SK-N-SH (cell line): ENCODE measurements around the gene SRGAP3. TPM values are rescaled to one million over a fixed set of nuclear protein-coding genes. Genes with fewer than 3 reads are reported as not detected.

Experiments
- CTCF ChIA-PET: fragments of 300-600, 350-600 bp; formaldehyde crosslinking; extraction: SDS; loops from one replicate; lab custom pipeline; 2021; lab: Yijun Ruan, JAX
- POLR2A ChIA-PET: fragments of 350-600 bp; sonication (Branson Sonifier 250); formaldehyde crosslinking; extraction: SDS; loops from one replicate; lab custom pipeline; 2020; ENCODE audit warnings: antibody characterized with exemption, inconsistent platforms; lab: Yijun Ruan, JAX
- DNase-seq: peaks from one replicate; pipeline ENCODE4 v3.0.0; 2012
- H2AFZ ChIP-seq: fragments of 200-600 bp; sonication (generic); 2 replicates; pipeline ENCODE4 v1.8.1; 2016; ENCODE audit warnings: antibody characterized with exemption, mild to moderate bottlenecking, low read depth
- H3F3A ChIP-seq: fragments of 200-600 bp; sonication (generic); replicated peaks from 2 replicates; pipeline ENCODE3; 2016; ENCODE audit warnings: antibody characterized with exemption, mild to moderate bottlenecking; ENCODE audit not compliant: insufficient read depth
- H3K27ac ChIP-seq, 2 experiments: fragments of 200-500 bp in 1 of 2; fragments of 200-600 bp in 1 of 2; sonication (Bioruptor generic) in 1 of 2; sonication (generic), shearing (Covaris generic) in 1 of 2; 2 replicates each; pipeline versions ENCODE4 v1.5.1 to v1.6.1; 2014 to 2016; ENCODE audit warnings: low read depth in 2 of 2, inconsistent platforms in 1 of 2, low read length in 1 of 2, mild to moderate bottlenecking in 1 of 2, mixed read lengths in 1 of 2
- H3K27me3 ChIP-seq: fragments of 200-600 bp; sonication (generic), shearing (Covaris generic); 2 replicates; pipeline ENCODE4 v1.6.1; 2016; ENCODE audit warnings: mixed run types; ENCODE audit not compliant: insufficient read depth
- H3K36me3 ChIP-seq, 2 experiments: fragments of 200-500 bp in 1 of 2; fragments of 200-600 bp in 1 of 2; sonication (Bioruptor generic) in 1 of 2; sonication (generic) in 1 of 2; replicated peaks in 1 of 2; 2 replicates each; pipeline versions ENCODE3 to v1.5.1; 2014 to 2016; ENCODE audit warnings: low read length in 1 of 2, mild to moderate bottlenecking in 1 of 2; ENCODE audit not compliant: insufficient read depth in 2 of 2, control insufficient read depth in 1 of 2
- H3K4me1 ChIP-seq, 2 experiments: fragments of 200-500 bp in 1 of 2; fragments of 200-600 bp in 1 of 2; sonication (Bioruptor generic) in 1 of 2; sonication (generic), shearing (Covaris generic) in 1 of 2; 2 replicates each; pipeline versions ENCODE4 v1.5.1 to v1.6.1; 2014 to 2016; ENCODE audit warnings: low read depth in 1 of 2, low read length in 1 of 2, mixed run types in 1 of 2; ENCODE audit not compliant: insufficient read depth in 2 of 2, control insufficient read depth in 1 of 2
- H3K4me2 ChIP-seq: fragments of 200-600 bp; sonication (generic), shearing (Covaris generic); 2 replicates; pipeline ENCODE4 v1.6.1; 2017; ENCODE audit warnings: mixed run types
- H3K4me3 ChIP-seq, 2 experiments: fragments of 200-500 bp in 1 of 2; fragments of 200-600 bp in 1 of 2; sonication (Bioruptor generic) in 1 of 2; sonication (generic), shearing (Covaris generic) in 1 of 2; 2 replicates each; pipeline versions ENCODE4 v1.5.1 to v1.8.1; 2014 to 2016; ENCODE audit warnings: low read depth in 2 of 2, inconsistent platforms in 1 of 2, low read length in 1 of 2, mild to moderate bottlenecking in 1 of 2, mixed read lengths in 1 of 2, moderate library complexity in 1 of 2
- H3K79me2 ChIP-seq: fragments of 200-600 bp; sonication (generic); 2 replicates; pipeline ENCODE4 v1.8.1; 2017; ENCODE audit warnings: mild to moderate bottlenecking; ENCODE audit not compliant: insufficient read depth
- H3K9ac ChIP-seq: fragments of 200-600 bp; sonication (generic); 2 replicates; pipeline ENCODE4 v1.6.1; 2017; ENCODE audit warnings: mixed run types
- H3K9me2 ChIP-seq: fragments of 200-600 bp; sonication (generic); 2 replicates; pipeline ENCODE4 v1.6.1; 2017; ENCODE audit warnings: mixed run types
- H3K9me3 ChIP-seq: fragments of 200-600 bp; sonication (generic); 2 replicates; pipeline ENCODE4 v1.6.1; 2017; ENCODE audit warnings: mixed run types, mild to moderate bottlenecking, moderate library complexity
- H4K20me1 ChIP-seq: fragments of 200-600 bp; sonication (generic); 2 replicates; pipeline ENCODE4 v1.6.1; 2017; ENCODE audit warnings: mild to moderate bottlenecking, mixed run types; ENCODE audit not compliant: insufficient read depth
- CHD2 ChIP-seq: fragments of 150-350 bp; IDR thresholded peaks from 2 replicates; pipeline ENCODE4 v1.6.1; 2018; ENCODE audit warnings: low read length; ENCODE audit not compliant: partially characterized antibody
- ELF1 ChIP-seq: IDR thresholded peaks from 2 replicates; pipeline ENCODE4 v1.4.0; 2012
- EP300 ChIP-seq, 2 experiments: IDR thresholded peaks; 2 replicates each; pipeline versions ENCODE4 v1.4.0 to v1.6.1; 2012; ENCODE audit warnings: borderline replicate concordance in 1 of 2, low read depth in 1 of 2, low read length in 1 of 2
- EZH2phosphoT487 ChIP-seq: fragments of 200-600 bp; sonication (generic); IDR thresholded peaks from 2 replicates; pipeline ENCODE4 v1.6.1; 2017; ENCODE audit warnings: low read depth, mixed run types, mild to moderate bottlenecking, antibody characterized with exemption, moderate library complexity, borderline replicate concordance
- FOSL2 ChIP-seq: IDR thresholded peaks from 2 replicates; pipeline ENCODE4 v1.4.0; 2012; ENCODE audit warnings: low read depth, mild to moderate bottlenecking, moderate library complexity, borderline replicate concordance
- FOXM1 ChIP-seq: IDR thresholded peaks from 2 replicates; pipeline ENCODE4 v1.4.0; 2012; ENCODE audit warnings: low read depth, mild to moderate bottlenecking
- GATA2 ChIP-seq: sonication (generic); formaldehyde crosslinking; IDR thresholded peaks from 2 replicates; pipeline ENCODE4 v1.5.0; 2020; ENCODE audit warnings: mild to moderate bottlenecking, missing genetic modification reagents
- JUND ChIP-seq: IDR thresholded peaks from 2 replicates; pipeline ENCODE4 v1.4.0; 2012
- MEF2A ChIP-seq: IDR thresholded peaks from 2 replicates; pipeline ENCODE4 v1.4.0; 2012; ENCODE audit warnings: low read depth, borderline replicate concordance
- MXI1 ChIP-seq: IDR thresholded peaks from 2 replicates; pipeline ENCODE4 v1.6.1; 2012; ENCODE audit warnings: mild to moderate bottlenecking, low read depth, low read length, improper control_type of control experiment
- NRF1 ChIP-seq: IDR thresholded peaks from 2 replicates; pipeline ENCODE4 v1.6.1; 2012; ENCODE audit warnings: low read depth, mild to moderate bottlenecking, low read length
- PBX3 ChIP-seq: IDR thresholded peaks from 2 replicates; pipeline ENCODE4; 2012
- POLR2AphosphoS5 ChIP-seq: IDR thresholded peaks from 2 replicates; pipeline ENCODE4 v1.6.1; 2012; ENCODE audit warnings: low read depth, low read length
- RCOR1 ChIP-seq: fragments of 150-350 bp; IDR thresholded peaks from 2 replicates; pipeline ENCODE4 v1.6.1; 2017; ENCODE audit warnings: antibody characterized with exemption, low read length
- RFX5 ChIP-seq: IDR thresholded peaks from 2 replicates; pipeline ENCODE4 v1.6.1; 2012; ENCODE audit warnings: mild to moderate bottlenecking, improper control_type of control experiment, low read length
- SIN3A ChIP-seq: IDR thresholded peaks from 2 replicates; pipeline ENCODE4 v1.6.1; 2012; ENCODE audit warnings: low read depth, mild to moderate bottlenecking, low read length, moderate library complexity, borderline replicate concordance
- SMC3 ChIP-seq: IDR thresholded peaks from 2 replicates; pipeline ENCODE4 v1.6.1; 2012; ENCODE audit warnings: low read depth, low read length, improper control_type of control experiment
- TAF1 ChIP-seq: IDR thresholded peaks from 2 replicates; pipeline ENCODE4 v1.6.1; 2012; ENCODE audit warnings: low read depth, mild to moderate bottlenecking, low read length, moderate library complexity, borderline replicate concordance
- TCF12 ChIP-seq: IDR thresholded peaks from 2 replicates; pipeline ENCODE4 v1.4.0; 2012
- USF1 ChIP-seq: IDR thresholded peaks from 2 replicates; pipeline ENCODE4 v1.4.0; 2012; ENCODE audit warnings: low read depth, borderline replicate concordance
- YY1 ChIP-seq: IDR thresholded peaks from 2 replicates; pipeline ENCODE4 v1.4.0; 2012; ENCODE audit warnings: low read depth, mild to moderate bottlenecking
- WGBS: methylation state at CpG from one replicate; pipeline ENCODE4 v1.1.6; 2017; ENCODE audit warnings: low lambda C conversion rate; 5-methylcytosine and 5-hydroxymethylcytosine counted together
- polyA plus RNA-seq, 3 experiments: library from polyadenylated mRNA; depleted of rRNA; stranded (reverse); fragments of >200 nt; gene quantifications; 2 replicates each; pipeline ENCODE4 v1.2.3, GENCODE V29; 2012
- TF ChIP-seq, protein P1 (sequence below): fragments of 200-600 bp; sonication (generic); IDR thresholded peaks from 2 replicates; pipeline ENCODE4 v1.6.1; 2017; ENCODE audit warnings: antibody characterized with exemption, mild to moderate bottlenecking, moderate library complexity
- TF ChIP-seq, protein P2 (sequence below): IDR thresholded peaks from 2 replicates; pipeline ENCODE4 v1.4.0; 2012; ENCODE audit warnings: low read depth
- TF ChIP-seq, protein P3 (sequence below): IDR thresholded peaks from 2 replicates; pipeline ENCODE4 v1.4.0; 2012; ENCODE audit warnings: low read depth, borderline replicate concordance

SRGAP3 gene
- polyA plus RNA-seq, 1 of the 3 experiments (the other 2 are of a cell fraction), result 2.8 TPM

DNA sequence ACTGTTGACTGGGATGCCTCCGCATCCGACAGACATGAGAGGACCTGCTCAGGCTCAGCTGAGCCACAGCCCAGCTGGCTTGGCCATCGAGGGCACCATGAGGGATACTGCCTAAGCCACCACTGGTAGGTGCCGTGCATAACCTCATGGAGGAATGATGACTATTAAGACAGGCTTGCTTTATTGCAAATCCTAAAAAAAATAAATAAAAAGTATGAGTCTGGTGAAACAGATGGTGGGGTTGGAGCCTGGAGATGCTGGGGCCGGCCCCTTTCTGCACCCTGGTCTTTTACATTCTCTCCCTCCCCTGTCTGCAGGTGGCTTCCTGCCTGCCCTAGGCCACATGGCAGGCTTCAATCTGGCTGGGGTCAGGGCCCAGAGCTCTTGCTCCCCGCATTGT is 262.2 kb downstream of the SRGAP3 start (continued):
- TF ChIP-seq PBX3 (no peak), ELF1 (no peak), USF1 (no peak), MXI1 (no peak), CHD2 (no peak), RFX5 (no peak), RCOR1 (no peak), GATA2 (CRISPR knock-in tag) (no peak), EZH2phosphoT487 (no peak)
- TF ChIP-seq, protein P1, sequence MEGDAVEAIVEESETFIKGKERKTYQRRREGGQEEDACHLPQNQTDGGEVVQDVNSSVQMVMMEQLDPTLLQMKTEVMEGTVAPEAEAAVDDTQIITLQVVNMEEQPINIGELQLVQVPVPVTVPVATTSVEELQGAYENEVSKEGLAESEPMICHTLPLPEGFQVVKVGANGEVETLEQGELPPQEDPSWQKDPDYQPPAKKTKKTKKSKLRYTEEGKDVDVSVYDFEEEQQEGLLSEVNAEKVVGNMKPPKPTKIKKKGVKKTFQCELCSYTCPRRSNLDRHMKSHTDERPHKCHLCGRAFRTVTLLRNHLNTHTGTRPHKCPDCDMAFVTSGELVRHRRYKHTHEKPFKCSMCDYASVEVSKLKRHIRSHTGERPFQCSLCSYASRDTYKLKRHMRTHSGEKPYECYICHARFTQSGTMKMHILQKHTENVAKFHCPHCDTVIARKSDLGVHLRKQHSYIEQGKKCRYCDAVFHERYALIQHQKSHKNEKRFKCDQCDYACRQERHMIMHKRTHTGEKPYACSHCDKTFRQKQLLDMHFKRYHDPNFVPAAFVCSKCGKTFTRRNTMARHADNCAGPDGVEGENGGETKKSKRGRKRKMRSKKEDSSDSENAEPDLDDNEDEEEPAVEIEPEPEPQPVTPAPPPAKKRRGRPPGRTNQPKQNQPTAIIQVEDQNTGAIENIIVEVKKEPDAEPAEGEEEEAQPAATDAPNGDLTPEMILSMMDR, result no peak

- no peaks in the 10 kb centered on the region for H3K27me3 ChIP-seq
- no peaks in the 10 kb centered on the region for H3F3A ChIP-seq
- no peak overlapping the region for H3K27ac ChIP-seq
- H3K36me3 ChIP-seq, result no peaks in the 10 kb centered on the region
- H3K4me1 ChIP-seq, result peaks cover 0 to 6% of the 10 kb centered on the region in 2 experiments; a peak in 1 of 4 replicates
- no peak for DNase-seq
- no peak overlapping the region for H3K9ac ChIP-seq
- WGBS, result 47% methylated on average over 5 of the region's 6 CpGs
- no peaks in the 10 kb centered on the region for H3K9me2 ChIP-seq
- no peaks in the 10 kb centered on the region for H3K9me3 ChIP-seq
- POLR2A ChIA-PET, result no interaction called here
- H3K4me2 ChIP-seq, result no peak overlapping the region
- H3K79me2 ChIP-seq, result no peaks in the 10 kb centered on the region
- H3K4me3 ChIP-seq, result no peak overlapping the region
- H4K20me1 ChIP-seq, result no peaks in the 10 kb centered on the region
- H2AFZ ChIP-seq, result no peak overlapping the region
- CTCF ChIA-PET, result interaction anchor here (0.7 to 10.5 kb wide), 29 partner anchors 11 to 413 kb away, joined by 3 to 151 read pairs (median 7); partner anchors contain the start of gene SRGAP3
- TF ChIP-seq TAF1 (no peak), FOSL2 (no peak), SMC3 (no peak), FOXM1 (no peak), YY1 (no peak), POLR2AphosphoS5 (no peak), EP300 (IDR thresholded peaks at IDR 0.05; ENCODE audit: borderline replicate concordance in 1 of 2, low read depth in 1 of 2, low read length in 1 of 2) (no peak), NRF1 (no peak), SIN3A (no peak), TCF12 (no peak), USF1 (no peak), GATA2 (CRISPR knock-in tag) (no peak), EZH2phosphoT487 (no peak), JUND (no peak), RCOR1 (no peak), CHD2 (no peak), MEF2A (no peak)
- TF ChIP-seq, protein P2, sequence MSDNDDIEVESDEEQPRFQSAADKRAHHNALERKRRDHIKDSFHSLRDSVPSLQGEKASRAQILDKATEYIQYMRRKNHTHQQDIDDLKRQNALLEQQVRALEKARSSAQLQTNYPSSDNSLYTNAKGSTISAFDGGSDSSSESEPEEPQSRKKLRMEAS, result no peak
- TF ChIP-seq, protein P3, sequence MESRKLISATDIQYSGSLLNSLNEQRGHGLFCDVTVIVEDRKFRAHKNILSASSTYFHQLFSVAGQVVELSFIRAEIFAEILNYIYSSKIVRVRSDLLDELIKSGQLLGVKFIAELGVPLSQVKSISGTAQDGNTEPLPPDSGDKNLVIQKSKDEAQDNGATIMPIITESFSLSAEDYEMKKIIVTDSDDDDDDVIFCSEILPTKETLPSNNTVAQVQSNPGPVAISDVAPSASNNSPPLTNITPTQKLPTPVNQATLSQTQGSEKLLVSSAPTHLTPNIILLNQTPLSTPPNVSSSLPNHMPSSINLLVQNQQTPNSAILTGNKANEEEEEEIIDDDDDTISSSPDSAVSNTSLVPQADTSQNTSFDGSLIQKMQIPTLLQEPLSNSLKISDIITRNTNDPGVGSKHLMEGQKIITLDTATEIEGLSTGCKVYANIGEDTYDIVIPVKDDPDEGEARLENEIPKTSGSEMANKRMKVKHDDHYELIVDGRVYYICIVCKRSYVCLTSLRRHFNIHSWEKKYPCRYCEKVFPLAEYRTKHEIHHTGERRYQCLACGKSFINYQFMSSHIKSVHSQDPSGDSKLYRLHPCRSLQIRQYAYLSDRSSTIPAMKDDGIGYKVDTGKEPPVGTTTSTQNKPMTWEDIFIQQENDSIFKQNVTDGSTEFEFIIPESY, result no peak
- TF ChIP-seq, protein P1, result no peak
Measured at GRCh38 chr3:8986741-8987140, 262.7 kb downstream of the SRGAP3 start.
